Stimulated activated naive CD8-positive, alpha-beta T cell treated with anti-CD3 and anti-CD28 coated beads, Interleukin-15, Interleukin-2, amounts not matched to agents 100 ng/mL and 50 ng/mL, for 24 hours (primary cell): ENCODE results near the gene OR7C1.

Experiments
- H3K27ac Mint-ChIP-seq: one replicate; pipeline ENCODE4 v1.8.0; 2021; ENCODE audit warnings: mild to moderate bottlenecking, mixed read lengths
- H3K27me3 Mint-ChIP-seq: one replicate; pipeline ENCODE4 v1.8.0; 2021; ENCODE audit warnings: mixed read lengths
- H3K36me3 Mint-ChIP-seq: one replicate; pipeline ENCODE4 v1.8.0; 2021; ENCODE audit warnings: low read depth, mixed read lengths
- H3K4me1 Mint-ChIP-seq: one replicate; pipeline ENCODE4 v1.8.0; 2021; ENCODE audit warnings: low read depth, mixed read lengths
- H3K4me3 Mint-ChIP-seq: one replicate; pipeline ENCODE4 v1.8.0; 2021; ENCODE audit warnings: mild to moderate bottlenecking, mixed read lengths
- H3K9me3 Mint-ChIP-seq: one replicate; pipeline ENCODE4 v1.8.0; 2021; ENCODE audit warnings: mixed read lengths

The OR7C1 gene

GRCh38 chr19:14763497-14764145 lies 71.4 kb downstream of the OR7C1 start:
- no peaks in the 10 kb centered on the region for H3K9me3 Mint-ChIP-seq
- peaks cover 6% of the 10 kb centered on the region for H3K27me3 Mint-ChIP-seq
- peaks cover 4% of the 10 kb centered on the region for H3K36me3 Mint-ChIP-seq
- H3K27ac Mint-ChIP-seq = no peak overlapping the region
- H3K4me1 Mint-ChIP-seq = no peaks in the 10 kb centered on the region
- H3K4me3 Mint-ChIP-seq = no peak overlapping the region

- Mint-ChIP-seq H3K4me3 (no peak overlapping the region), H3K36me3 (peaks cover 4% of the 10 kb centered on the region), H3K27ac (no peak overlapping the region), H3K9me3 (no peaks in the 10 kb centered on the region), H3K4me1 (no peaks in the 10 kb centered on the region), H3K27me3 (peaks cover 6% of the 10 kb centered on the region)
These were observed 72.9 kb downstream of the OR7C1 start for GRCh38 chr19:14762111-14762510.

GRCh38 chr19:14761607-14762006 lies 73.4 kb downstream of the OR7C1 start:
- Mint-ChIP-seq H3K4me3 (no peak overlapping the region), H3K4me1 (no peaks in the 10 kb centered on the region), H3K36me3 (peaks cover 4% of the 10 kb centered on the region)

GRCh38 chr19:14758816-14759215 lies 76.2 kb downstream of the OR7C1 start:
- H3K9me3 Mint-ChIP-seq = no peaks in the 10 kb centered on the region
- H3K27ac Mint-ChIP-seq = no peak overlapping the region
- H3K36me3 Mint-ChIP-seq = no peaks in the 10 kb centered on the region
- H3K4me3 Mint-ChIP-seq = no peak overlapping the region
- H3K4me1 Mint-ChIP-seq = no peaks in the 10 kb centered on the region
- H3K27me3 Mint-ChIP-seq = peaks cover under 1% of the 10 kb centered on the region

More at GRCh38 chr19:14761607-14762006, 73.4 kb downstream of the OR7C1 start:
- Mint-ChIP-seq H3K27ac (no peak overlapping the region), H3K27me3 (peaks cover 6% of the 10 kb centered on the region), H3K9me3 (no peaks in the 10 kb centered on the region)

GRCh38 chr19:14748601-14749000 lies 86.4 kb downstream of the OR7C1 start:
- Mint-ChIP-seq H3K9me3 (no peaks in the 10 kb centered on the region), H3K36me3 (peaks cover 3% of the 10 kb centered on the region), H3K4me1 (no peaks in the 10 kb centered on the region), H3K4me3 (no peak overlapping the region), H3K27ac (no peak overlapping the region), H3K27me3 (no peaks in the 10 kb centered on the region)
